Fibroblast of skin of left quadriceps (primary cell): ENCODE measurements around the gene YOD1.

Source experiments
- DNase-seq, 2 experiments: peaks; one replicate each; pipeline ENCODE4 v3.0.0-alpha.2; 2013; ENCODE audit warnings: low read depth in 2 of 2

The YOD1 gene

GRCh38 chr1:207051191-207051943 is at the start of gene YOD1:
Gene YOD1, minus strand, starts transcription at chr1:207051208. Its CDS starts 178 bp downstream, at chr1:207051030.
- DNase-seq, result no peak

- DNase-seq, result no peak
Observed at GRCh38 chr1:207097871-207098324, 46.9 kb upstream of the YOD1 start.

DNA sequence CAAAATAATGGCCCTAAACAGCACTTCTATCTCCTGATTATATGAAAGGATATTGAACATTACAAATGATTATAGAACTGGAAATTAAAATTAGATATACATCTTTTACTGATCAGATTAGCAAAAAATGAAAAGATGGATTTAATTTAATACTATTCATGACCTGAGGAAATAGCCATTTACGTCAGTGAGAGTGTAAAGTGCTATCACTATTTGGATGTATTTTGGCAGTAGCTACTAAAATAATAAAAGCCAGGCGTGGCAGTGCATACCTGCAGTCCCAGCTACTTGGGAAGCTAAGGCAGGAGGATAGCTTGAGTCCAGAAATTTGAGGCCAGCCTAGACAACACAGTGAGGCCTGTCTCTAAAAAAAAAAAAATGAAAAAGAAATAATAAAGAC is 42.9 kb upstream of the YOD1 start:
- no peak for DNase-seq

- no peak for DNase-seq
Observed at GRCh38 chr1:207091200-207091908, 40.3 kb upstream of the YOD1 start.

GRCh38 chr1:207089627-207090355 is 38.8 kb upstream of the YOD1 start:
- no peak for DNase-seq

DNA sequence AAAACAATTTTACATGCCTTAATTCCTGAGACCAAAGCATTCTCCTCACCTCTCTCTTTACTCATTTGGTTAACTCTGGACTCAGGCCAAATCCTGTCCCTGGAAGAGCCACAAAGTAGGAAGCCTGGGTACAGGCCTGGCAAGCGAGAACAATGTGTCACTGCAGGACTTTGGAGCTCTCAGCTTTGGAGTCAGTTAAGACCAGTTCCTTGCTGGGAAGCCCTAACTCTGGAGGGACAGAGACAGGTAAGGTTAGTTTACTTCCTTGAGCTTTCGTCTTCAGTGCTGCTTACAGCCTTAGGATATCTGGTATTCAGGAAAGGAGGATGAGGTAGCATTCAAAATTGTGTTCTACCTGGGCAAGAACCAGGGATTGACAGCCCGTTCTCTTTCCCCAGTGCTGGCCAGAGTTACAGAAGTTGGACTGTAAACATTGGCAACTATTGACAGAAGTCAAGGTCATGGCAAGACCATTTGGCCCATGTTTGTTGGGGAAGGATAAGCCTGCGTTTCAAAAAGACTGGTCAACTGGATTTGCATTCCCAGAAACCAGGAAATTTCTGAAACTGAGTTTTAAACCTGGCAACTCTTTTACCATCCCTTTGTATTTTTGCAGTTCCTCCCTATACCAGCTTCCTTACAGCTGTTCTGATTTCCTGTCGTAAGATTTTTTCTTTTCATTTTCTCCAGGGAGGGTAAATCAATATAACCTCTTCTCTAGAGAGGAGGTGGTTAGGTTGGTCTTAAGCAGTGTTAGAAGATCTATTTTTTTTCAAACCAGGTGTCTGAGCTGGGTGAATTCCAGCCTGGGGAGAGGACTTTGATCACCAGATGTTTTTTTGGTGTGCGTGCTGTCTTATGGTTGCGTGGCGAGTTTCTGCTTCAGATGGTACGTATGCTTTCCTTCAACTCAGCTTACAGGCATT is 38.0 kb upstream of the YOD1 start, which contains the start of gene C4BPB:
Gene C4BPB (plus strand): TSS at position 160 of the 926 bp plus-strand sequence. CDS start 672 bp downstream, at position 832.
- peak in 1 of 2 experiments; percentile 5 for DNase-seq

DNA sequence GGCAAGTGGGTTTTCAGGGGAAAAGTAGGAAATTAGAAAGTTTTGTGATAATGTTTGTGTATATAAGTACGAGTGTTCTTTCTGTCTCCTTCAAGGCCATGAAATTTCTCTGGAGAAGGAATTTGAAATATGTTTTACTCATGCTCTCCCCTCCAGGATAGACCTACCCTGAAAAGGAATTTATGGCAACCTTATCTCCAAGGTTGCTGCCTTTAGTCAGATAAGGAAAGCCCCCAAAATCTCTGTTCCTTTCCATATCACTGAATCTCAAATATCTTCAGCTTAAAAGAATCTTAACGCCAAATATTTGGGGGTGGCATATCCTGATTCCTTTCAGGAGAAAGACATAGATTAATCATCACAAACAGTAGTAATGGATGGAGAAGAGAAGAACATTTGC is 37.2 kb upstream of the YOD1 start:
- DNase-seq, result no peak

- DNase-seq, result no peak
Observed at GRCh38 chr1:207085887-207086286, 34.9 kb upstream of the YOD1 start.

GRCh38 chr1:207084701-207085180 is 33.7 kb upstream of the YOD1 start:
- DNase-seq, result peak; percentile 10 to 20

GRCh38 chr1:207084232-207084631 is 33.2 kb upstream of the YOD1 start:
- no peak for DNase-seq

- no peak for DNase-seq
Observed at GRCh38 chr1:207081806-207082205, 30.8 kb upstream of the YOD1 start.

GRCh38 chr1:207081088-207081487 is 30.1 kb upstream of the YOD1 start:
- no peak for DNase-seq

DNA sequence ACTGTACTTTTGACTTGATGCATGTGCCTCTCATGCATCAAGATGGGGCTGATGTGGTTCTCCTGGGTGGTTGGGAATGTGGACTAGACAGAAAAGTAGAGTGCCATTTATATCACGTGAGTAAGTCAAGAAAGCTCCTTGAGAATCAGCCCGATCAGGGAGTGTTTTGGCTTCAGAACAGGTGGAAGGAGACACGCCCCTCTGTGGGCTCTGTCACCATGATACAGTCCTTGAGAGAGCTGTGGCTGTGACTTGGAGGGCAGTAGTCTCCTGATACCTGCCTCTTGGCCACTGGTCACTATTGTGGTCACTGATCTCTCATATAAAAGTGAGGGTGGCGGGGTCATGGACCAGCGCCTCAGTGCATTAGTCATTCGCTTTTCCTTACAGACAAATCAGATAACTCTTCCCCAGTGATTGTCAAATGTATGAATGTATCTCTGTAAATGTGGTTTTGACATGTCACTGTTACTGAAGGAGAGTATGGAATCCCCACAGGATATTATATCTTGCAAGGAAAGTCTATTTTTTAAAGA is 28.8 kb upstream of the YOD1 start:
- no peak for DNase-seq

- DNase-seq, result no peak
Observed at GRCh38 chr1:207078578-207079132, 27.6 kb upstream of the YOD1 start.

GRCh38 chr1:207077470-207078377 is 26.7 kb upstream of the YOD1 start:
- DNase-seq, result peak; percentile 50 to 59

DNA sequence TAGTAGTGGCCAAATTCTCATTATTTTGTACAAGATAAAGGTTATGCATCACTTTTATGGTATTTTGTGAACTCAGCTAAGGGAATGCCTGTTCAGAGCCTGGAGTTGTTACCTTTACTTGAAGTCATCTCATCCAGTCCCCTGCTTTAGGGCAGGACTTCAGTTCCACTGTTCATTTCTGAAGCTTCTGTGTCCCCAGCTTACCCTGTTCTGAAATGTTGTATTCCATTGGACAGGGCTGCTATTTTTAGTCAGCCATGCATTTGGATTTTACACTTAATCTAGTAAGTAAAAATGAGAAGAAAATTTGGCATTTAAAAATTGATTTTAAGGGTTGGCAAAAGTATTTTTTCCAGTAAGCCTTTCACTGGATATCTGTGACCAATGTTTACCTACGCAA is 26.0 kb upstream of the YOD1 start:
- DNase-seq, result no peak

DNA sequence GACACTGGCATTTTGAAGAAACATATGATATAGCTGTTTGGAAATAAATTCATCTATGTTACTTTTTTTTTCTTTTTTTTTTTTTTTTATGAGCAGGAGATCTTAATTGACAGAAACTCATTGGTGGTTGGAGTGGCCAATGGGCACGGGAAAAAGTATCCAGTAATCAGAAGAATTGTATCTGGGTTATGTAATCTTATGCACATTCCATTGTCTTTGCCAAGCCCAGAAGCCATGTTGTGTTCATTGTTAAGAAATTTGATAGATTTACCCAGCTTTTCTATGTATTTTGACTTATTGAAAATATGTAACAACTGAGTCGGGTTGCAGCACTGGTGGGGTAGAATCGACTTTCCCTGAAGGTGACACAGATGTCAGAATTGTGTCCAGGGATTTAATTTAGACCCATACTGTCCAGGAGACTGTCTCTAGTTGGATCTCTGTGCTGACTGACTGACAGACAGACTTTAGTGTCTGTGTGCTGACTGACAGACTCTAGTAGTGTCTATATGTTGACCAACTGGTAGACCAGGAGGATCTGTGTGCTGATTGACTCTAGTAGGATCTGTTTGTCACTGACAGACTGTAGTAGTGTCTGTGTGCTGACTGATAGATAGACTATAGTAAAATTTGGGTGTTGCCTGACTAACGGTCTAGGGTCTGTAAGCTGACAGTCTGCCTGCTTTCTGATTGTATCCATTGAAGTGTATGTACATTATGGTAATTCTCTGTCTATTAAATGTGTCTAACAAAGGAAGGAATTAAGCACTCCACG is 25.4 kb upstream of the YOD1 start:
- DNase-seq, result no peak
